HG02610 (cell line): ENCODE data around the gene CEP57.
"Not testable (repeated sequence)": the region's sequence is repeated elsewhere in the genome, so short reads cannot be mapped to it uniquely, and the experiment has no call there.

Experiments used
- ATAC-seq: cut with Tn5 transposase; IDR thresholded peaks from one replicate; pipeline ENCODE4 v1.9.1; 2021; ENCODE audit warnings: mild to moderate bottlenecking, moderate library complexity; ENCODE audit not compliant: unreplicated experiment

CEP57 gene

DNA sequence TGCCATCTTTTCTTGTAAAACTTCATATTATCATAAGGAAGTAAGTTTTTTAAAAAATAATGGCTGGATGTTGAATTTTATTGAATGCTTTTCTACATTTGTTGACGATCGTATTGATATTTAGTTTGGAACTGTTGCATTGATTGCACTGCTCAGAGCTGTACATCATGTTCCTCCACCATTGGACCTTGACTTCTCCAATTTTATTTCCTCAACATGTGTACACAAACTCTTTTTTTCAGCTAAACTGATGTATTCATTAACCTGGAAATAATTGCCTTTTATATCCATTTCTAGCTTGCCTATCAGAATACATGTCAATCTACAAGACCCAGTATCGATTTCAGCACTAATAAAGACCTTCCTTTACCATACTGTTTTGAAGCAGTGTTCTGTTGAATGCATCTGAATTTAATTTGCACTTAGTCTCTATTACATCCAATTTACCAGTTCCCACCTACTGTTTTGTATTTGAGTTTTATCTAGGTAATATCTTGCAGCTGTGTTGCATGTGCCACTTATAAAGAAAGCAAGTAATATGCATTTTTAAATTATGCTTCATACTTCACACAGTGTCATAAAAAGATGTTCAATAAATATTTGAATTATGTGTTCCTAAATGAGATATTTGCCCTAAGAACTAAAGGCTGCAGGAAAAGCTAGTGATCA lies 5.5 kb downstream of the CEP57 start:
- ATAC-seq: no peak

DNA sequence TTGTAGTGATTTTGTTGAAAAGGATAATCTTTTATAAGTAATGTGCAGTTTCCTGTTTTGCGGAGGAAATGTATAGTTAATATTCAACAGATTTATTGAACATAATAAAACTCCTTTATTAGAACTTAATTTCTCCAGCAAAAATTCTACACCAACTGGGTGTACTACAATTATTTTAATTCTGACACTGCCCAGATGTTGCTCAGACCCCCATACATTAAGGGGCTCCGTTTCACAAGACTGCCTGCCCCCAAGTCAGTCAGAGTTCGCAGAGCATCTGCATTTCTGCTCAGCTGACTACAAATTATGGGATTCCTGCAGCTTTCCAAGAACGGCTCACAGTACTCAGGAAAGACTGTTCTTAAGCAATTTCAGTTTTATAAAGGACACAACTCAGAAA lies 6.2 kb downstream of the CEP57 start:
- ATAC-seq: no peak

DNA sequence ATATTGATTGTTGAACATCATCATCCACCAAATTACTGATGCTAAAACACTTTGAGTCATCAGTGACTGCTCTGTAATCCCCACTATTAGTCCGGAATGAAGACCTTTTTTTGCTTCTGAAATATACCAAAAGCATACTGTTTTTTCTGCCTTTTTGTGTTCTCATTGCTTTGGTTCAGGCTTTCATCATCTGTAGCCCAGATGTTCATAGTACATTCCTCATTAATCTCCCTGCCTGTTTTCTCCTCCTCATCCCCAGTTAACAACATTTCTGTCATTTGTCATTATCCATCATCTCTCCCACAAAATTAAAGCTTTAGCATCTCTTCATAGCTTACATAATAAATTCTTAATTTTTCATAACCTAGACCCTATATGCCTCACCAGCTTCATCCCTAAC lies 9.2 kb downstream of the CEP57 start:
- no peak for ATAC-seq

DNA sequence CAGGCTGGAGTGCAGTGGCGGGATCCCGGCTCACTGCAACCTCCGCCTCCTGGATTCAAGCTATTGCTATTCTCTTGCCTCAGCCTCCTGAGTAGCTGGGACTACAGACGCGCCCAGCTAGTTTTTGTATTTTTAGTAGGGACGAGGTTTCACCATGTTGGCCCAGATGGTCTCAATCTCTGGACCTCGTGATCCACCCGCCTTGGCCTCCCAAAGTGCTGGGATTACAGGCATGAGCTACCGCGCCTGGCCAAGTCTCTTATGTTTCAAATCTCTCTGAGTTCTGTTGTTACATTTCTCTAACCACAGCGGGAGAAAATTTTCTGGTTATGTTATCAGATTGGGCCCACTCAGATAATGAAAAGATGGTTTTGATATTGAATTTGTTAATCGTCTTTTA lies 10.1 kb downstream of the CEP57 start:
- no peak for ATAC-seq

DNA sequence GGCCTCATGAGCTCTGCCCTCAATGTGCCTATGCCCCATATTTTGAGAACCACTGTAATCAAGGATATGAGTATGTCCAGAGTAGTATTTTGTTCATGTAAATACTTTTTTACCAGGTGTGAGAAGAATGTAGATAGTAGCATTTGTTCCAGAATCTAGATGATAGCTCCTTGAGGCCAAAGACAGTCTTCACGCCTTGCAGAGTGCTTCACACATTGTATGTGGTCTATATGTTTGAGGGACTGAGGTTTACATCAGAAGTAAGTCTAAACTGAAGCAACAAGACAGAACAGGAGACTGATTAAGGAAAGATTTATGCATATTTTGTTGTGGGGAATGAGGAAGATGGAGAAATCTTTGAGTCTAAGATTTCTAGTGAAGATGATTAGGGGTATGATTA lies 12.5 kb downstream of the CEP57 start:
- ATAC-seq: no peak

DNA sequence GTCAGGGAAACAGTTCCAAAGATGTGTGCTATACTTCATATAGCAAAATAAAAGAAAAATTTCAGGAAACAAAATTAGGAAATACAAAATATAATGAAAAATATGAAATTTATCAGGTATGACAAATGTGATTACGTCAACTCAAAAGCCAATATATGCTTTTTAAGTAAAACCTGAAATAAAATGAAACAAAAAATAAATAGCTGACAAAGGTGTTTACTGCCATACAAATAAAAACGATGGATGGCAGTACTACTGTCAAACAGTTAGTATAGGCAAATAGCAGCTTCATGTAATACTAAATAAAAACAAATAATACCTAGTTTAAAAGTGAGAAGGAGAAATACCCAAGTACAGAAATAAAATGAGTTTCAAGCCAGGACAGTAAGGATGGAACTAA lies 13.7 kb downstream of the CEP57 start:
- ATAC-seq: no peak

DNA sequence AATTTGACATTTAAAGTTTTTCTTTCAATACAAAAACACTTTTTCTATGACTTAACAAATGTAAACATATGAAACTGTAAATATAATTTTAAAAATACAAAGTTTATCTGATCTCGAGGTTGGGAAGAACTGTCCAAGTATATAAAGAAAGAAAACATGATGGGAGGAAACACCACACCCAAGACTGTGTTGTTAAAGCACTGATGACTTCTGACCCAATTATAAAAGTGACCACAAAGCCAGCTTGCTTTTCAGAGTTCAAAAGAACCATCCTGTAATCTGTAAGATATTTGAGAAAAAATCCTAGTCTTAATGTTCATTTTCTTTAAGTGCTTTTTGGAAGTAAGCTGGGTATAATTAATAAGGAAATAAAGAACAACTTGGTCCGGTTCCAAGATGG lies 15.6 kb downstream of the CEP57 start:
- no peak for ATAC-seq

DNA sequence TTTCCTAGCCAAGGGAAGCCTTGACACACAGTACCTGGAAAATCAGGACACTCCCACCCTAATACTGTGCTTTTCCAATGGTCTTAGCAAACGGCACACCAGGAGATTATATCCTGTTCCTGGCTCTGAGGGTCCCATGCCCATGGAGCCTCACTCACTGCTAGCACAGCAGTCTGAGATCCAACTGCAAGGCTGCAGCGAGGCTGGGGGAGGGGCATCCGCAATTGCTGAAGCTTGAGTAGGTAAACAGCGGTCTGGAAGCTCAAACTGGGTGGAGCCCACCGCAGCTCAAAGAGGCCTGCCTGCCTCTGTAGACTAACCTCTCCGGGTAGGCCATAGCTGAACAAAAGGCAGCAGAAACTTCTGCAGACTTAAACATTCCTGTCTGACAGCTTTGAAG lies 16.2 kb downstream of the CEP57 start:
- not testable (repeated sequence) for ATAC-seq

DNA sequence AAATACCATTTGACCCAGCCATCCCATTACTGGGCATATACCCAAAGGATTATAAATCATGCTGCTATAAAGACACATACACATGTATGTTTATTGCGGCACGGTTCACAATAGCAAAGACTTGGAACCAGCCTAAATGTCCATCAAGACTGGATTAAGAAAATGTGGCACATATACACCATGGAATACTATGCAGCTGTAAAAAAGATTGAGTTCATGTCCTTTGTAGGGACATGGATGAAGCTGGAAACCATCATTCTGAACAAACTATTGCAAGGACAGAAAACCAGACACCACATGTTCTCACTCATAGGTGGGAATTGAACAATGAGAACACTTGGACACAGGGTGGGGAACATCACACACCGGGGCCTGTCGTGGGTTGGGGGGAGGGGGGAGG lies 20.8 kb downstream of the CEP57 start:
- ATAC-seq: not testable (repeated sequence)

DNA sequence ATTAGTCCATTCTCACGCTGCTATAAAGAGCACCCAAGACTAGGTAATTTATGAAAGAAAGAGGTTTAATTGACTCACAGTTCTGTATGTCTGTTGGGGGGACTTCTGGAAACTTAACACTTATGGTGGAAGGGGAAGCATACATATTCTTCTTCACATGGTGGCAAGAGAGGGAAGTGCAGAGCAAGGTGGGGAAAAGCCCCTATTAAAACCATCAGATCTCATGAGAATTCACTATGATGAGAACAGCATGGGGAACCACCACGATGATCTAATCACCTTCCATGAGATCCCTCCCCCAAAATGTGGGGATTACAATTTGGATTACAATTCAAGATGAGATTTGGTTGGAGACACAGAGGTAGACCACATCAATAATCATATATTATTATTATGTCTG lies 25.7 kb downstream of the CEP57 start:
- peak; percentile 70 for ATAC-seq

DNA sequence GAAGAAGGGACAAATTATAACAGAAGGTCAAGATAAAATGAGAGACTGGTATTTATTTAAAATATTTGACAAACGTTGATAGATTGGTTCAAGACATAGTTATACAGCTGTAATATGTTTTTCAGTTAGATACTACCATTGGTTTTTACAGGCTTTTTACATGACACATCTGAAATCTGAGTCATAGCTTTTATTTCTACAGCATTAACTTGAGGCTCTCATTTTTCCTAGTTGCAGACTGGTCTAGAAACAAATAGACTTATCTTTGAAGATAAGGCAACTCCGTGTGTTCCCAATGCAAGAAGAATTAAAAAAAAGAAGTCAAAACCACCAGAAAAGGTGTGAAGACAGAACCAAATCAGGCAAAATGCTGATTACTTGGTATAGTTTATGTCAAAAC lies 31.3 kb downstream of the CEP57 start:
- ATAC-seq: no peak

DNA sequence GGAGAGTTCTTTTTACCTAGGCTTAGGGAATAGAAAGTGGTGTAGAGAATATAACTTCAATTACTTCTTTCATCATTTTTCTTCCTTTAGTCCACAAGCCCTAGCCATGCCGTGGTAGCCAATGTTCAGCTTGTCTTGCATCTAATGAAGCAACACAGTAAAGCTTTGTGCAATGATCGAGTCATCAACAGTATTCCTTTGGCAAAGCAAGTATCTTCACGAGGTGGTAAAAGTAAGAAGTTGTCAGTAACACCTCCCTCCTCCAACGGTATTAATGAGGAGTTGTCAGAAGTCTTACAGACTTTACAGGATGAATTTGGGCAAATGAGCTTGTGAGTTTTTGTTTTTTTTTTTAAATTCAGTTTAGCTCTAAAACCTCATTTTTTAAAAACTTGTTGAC lies 37.4 kb downstream of the CEP57 start:
- ATAC-seq: no peak

DNA sequence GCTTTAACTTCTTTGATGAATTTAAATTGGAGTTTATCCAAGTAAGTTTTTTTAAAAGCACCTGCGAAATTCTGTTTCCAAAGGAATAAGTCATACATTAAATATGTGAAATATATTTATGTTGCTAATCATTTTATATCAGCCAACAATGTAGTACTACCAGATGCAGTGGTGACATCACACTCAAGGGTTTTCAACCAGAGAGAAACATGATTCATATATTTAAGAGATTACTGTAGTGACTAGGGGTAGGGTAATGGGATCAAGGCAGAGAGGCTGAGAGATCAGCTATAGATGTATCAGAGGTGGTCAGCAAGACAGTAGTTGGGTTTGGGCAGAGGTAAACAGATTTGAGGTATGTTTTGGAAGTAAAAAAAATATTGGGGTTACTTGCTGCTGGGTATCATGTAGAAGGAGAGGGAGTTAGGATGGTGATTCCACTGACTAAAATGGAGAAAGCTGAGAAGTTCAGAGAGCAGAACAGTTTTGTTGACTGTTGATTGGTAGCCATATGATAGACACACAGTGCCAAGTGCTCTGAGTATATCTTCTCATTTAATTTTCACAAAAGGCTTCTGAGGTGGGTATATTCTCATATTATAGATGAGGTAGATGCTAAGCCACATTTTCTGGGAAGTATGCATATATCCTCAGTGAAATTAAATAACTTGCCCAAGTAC lies 39.4 kb downstream of the CEP57 start:
- ATAC-seq: no peak

DNA sequence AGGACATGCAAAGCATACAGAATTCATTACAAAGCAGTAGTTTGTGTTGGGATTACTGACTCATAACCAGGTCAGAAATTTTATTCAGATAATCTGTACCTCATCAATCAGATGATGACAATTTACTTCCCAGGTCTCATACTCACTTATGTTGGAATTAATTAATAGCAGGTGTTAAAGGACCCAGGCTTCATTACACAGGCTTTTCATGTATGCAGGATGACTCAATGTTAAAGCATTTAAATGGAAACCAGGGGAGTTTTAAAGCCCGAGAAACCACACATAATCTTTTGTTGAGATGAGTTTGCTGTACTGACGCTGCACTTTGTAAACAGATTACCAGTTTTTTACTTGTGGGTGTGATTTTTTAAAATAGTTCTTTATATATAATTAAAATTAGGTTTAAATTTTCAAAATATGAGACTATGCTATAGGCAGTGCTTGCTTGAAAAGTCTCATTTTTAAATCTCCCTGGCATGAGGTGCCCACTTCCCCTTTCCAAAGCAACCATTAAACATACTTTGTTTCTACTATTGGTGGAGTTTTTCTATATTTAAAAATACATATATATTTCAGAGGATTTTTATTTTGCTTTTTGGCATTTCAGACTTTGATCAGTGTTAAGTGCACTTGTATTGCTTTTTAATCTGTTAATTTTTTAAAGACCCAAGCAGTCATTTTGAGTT lies 41.0 kb downstream of the CEP57 start:
- no peak for ATAC-seq

DNA sequence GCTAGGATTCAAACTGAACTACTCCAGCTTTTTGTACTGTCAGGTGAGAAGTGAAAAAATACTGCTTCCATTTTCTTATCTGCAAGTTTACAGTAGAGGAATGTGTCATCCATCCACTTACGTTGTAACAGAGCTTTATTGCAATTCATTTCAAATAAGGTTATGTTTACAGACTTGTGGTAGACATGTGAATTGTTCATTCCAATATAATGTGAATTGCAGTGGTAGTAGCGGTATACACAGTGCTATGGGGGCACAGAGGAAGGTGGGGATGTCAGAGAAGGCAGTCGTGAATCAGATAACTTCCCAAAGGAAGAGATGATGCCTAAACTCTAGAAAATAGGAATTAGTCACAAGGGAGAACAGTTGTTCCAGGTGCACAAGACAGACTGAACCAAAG lies 42.5 kb downstream of the CEP57 start:
- no peak for ATAC-seq

DNA sequence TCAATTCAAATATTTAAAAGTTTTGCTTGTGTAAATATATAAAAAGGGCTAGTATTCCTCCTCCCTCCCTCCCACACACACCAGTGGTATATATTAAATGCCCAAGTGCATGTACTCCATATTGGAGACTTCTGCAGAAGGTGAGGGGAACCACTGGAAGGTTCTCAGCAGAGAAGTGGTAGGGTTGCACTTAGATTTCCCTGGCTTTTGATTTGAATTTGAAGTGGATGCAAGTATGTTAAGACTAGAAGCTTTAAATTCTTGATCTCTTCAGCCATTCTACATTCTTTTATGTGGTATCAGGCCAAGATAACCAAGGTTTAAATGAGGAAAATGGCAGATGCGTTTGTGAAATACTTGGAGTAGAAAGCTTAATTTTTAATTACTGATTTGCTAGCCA lies 43.1 kb downstream of the CEP57 start:
- ATAC-seq: no peak

DNA sequence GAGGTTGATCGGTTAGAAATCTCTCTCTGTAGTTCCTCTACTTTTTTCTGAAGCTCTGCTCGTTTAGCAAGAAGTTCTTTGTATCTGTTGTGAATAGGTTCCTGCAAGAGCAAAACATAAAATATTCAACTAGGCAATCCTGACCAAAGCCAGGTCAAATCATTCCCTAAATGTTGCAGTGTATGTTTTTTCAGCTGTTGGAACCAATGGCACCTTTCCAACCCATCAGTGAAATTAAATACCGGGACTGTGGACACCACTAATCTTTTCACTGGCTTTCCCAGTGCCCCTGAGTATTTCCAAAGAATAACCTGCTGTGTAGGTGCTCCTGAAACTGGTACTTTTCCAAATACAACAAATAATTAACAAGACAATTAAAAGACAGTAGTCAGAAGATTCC lies 45.1 kb downstream of the CEP57 start:
- no peak for ATAC-seq

DNA sequence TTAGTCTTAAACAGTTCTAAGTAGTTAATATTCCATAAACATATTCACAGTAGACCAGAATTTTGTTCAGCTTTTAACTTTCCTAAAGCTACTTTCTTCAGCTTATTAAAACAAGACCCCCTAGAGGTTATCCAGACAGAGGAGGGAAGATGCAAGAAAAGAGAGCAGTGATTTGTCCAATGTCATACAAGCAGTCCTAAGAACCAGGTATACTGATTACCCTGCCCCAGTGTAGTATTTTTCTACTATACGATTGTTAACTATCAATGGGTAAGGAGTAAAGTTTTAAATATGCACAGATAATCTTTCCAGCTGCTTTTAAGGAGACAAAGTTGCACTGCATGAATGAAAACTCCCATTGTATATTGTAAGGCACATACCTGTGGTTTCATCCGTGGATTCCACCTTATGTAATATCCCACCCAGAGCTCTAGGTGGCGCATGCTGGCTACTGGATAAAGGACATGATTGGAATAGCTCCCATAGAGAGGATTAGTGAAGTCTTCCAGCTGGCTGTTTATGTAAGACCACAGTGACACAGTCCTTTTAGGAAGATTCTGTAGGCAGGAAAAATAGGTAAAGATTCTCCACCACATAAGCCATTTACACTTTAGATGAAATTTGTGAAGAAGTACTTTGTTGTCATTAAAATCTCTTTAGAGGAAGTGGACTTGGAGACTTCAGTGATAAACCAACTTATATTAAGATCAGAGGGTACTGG lies 45.6 kb downstream of the CEP57 start:
- ATAC-seq: peak; percentile 84

DNA sequence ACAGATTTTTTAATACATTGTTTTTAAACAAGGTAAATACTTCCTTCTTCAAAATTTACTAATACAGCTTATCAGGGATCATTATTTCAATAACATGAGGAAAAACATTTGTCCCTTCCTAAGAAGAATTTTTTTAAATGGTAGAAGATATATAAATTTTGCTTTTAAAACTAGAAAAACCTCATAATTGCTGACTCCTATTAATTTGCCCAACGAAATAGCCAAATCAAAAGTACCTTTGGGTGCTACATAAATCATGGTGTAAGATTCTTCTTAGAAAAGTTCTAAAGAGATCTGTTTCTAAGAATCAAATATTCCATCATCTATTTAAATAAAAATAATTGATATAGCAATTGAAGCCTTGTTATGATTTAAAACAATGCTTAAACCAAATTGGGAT lies 54.9 kb downstream of the CEP57 start:
- ATAC-seq: no peak

DNA sequence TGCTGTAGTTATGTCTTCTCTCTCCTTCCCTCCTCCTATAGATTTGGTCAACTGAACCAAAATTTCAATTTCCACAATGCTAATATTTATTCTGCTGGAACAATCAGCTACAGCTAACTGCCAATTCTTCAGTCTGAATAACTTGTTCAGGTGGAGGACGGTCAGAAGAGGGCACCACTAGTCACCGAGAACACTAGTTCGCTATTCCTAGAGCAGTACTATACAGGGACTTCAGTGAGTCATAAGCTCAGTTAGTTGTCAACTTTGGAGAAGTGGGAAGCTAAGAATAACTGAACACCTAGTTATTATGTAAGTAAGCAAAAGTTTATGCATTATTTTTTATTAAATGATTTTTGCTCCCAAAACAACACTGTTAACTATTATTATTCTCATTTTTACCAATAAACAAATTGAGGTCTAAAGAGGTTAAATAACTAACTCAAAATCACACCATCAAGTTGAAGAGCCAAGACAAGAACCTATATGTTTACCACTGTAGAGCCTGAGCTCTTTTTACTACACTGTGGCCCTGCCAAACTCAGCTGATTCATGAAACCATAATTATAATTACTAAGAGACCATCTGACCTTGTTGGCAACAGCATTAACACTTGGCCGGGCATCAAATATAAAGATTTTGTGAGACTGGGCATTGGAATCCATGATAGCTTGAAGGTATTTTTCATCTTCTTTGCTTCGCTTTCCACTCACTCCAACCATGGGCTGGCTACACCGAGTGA lies 59.0 kb downstream of the CEP57 start:
- peak; percentile 67 for ATAC-seq

DNA sequence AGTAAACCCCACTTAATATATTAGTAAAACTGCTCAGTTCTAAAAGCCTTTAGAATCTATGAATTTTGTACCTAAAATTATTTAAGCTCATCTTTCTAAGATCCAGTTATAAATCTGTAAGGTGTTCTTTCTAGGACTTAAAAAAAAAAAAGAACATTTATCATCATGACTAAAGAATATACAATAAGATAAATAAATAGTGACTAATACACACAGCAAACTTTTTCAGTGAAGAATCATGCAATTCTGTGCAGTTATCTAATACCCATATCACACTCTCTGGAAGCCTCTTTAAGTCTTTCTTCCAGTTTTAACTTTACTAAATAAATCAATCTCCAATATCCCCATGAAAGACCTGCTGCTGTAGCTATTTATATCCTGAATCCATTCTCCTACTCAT lies 59.8 kb downstream of the CEP57 start:
- no peak for ATAC-seq
